Pons (tissue), 1 donor: ENCODE measurements around the gene CDC25B.
"Not testable (repeated sequence)": the region's sequence is repeated elsewhere in the genome, so short reads cannot be mapped to it uniquely, and the experiment has no call there.

Experiments used
- DNase-seq: peaks from one replicate; pipeline ENCODE4 v3.0.0-alpha.2; 2016; ENCODE audit warnings: low spot score

CDC25B gene

DNA sequence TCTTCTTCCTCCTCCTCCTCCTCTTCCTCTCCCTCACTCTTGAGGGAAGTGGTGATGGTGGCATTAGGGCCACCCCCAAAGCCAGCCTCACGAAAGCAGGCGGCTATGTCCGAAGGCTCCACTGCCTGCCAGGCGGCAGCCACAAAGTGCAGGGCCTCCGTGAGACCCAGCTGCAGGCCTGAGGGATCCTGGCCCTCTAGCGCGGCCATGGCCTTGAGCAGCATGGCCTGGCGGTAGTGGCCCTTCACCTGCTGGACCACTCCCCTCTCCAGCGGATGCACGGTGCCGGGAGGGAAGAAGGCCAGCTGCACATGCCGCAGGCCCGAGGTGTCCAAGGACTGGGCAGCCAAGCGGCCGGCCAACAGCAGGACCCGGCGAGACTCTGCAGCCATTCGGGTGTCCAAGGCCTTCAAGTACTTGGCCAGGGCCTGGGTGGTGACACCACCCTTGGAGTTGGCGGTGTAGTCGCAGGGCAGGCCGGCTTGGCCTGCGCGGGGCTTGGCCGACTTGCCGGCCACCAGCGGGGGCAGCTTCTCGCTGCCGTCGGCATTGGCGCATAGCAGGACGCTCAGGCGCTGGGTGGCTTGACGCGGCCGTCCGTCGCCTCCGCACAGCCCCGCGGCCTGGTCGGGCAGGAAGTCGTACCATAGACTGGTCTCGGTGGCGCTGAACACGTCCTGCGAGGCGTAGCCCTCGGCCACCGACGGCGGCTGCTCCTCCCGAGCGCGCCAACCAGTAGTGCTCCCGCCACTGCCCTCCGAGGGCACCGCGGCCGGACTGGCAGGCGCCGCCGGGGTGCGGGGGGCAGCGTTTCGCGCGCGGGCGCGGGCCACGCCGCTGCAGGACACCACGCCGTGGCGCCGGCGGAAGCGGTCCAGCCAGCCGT, 10.6 kb upstream of the CDC25B start:
- no peak for DNase-seq

DNA sequence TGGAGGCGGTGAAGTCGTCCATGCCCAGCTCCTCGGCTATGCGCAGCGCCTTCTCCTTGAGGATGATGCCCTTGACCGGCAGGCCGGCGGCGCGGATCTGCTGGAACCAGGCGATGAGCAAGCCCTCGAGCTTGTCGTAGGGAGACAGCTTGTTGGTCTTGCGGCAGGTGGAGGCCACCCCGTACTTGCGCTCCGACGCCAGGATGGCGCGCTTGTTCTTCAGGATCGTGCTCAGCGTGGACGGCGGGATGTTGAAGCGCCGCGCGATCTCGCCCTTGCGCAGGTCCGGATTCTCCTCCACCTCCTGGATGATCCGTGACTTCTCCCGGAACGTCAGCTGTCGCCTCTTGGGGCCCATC, 10.0 kb upstream of the CDC25B start:
- no peak for DNase-seq

DNA sequence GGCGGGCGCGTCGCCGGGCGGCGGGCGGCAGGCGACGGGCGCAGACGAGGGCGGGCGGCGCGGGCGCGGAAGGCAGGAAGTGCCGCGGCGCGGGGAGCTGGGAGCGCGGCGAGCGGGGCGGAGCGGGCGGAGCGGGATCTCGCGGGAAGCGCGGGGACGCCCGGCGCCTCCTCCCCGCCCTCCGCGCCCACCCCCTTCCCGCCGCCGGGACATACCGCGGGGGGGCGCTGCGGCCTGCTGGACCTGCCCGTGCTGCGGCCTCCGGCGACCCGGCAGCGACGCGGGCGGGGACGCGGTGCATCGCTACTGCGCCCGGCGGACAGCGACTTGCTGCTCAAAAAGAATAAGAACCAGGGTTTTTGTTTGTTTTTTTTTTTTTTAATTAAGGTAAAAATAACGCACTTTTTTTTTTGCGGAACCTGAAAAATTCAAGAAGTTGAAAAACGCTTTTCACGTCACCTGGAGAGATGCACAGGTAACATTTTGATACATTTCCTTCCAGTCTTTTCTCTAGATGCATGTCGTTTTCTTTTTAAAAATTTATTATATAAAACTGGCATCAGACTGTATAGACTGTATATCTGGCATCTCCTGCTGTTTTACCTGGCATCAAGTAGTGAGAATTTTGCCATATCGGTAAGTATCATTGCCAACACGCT, 9.3 kb upstream of the CDC25B start, which contains the start of gene CENPB:
CENPB (minus strand) TSS at position 76 of the 659 bp plus-strand sequence. CDS start 257 bp downstream, outside the sequence.
- DNase-seq, result peak; percentile 74

DNA sequence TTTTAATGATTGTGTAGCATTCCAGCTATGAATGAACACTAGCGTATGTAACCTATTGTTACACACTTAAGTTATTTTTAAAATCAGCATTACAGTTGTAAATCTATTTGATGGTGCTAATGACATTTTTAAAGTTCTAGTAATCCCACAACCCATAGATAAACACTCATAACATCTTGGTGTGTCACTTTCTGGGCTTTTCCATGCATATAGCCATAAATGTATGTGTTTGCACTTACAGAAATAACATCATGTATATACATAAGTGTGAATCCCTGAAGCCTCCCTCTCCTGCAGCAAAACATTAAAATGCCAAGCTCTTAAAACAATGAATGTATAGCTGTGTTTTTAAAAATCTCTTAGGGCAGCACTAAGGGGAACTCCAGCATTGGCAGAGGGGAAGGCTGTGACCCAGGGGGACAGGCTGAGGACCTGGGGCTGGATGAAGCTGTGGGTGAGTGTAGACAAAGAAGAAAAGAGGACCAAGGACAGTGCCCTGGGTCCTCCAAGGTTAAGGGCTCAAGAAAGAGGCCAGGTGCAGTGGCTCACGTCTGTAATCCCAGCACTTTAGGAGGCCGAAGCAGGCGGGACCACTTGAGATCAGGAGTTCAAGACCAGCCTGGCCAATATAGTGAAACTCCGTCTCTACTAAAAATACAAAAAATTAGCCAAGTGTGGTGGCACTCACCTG, 8.6 kb upstream of the CDC25B start:
- no peak for DNase-seq

DNA sequence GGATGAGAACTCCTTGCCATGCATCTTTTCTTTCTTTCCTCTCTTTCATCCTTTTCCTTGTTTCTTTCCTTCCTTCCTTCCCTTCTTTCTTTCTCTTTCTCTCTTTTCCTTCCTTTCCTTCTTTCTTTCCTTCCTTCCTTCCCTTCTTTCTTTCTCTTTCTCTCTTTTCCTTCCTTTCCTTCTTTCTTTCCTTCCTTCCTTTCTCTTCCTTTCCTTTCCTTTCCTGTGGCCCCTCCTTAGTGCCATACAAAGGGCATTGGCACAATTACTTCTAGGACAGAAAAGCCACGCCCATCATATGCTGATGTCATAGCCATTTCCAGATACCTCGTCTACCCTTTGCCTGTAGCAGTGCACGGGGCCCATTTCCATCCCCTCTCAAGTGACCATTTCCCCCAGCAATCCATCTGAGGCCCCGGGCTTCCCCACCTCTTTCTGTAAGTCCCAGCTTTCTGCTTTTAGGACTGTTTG, 7.4 kb upstream of the CDC25B start:
- no peak for DNase-seq

DNA sequence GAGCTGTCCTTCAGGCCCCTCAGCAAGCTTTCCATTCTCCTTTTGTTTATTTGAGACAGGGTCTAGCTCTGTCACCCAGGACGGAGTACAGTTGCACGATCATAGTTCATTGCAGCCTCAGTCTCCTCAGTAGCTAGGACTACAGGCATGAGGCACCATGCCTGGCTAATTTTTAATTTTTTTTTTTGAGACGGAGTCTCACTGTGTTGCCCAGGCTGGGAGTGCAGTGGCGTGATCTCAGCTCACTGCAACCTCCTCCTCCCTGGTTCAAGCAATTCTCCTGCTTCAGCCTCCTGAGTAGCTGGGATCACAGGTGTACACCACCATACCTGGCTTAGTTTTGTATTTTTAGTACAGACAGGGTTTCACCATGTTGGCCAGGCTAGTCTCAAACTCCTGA, 6.9 kb upstream of the CDC25B start:
- DNase-seq, result not testable (repeated sequence)

DNA sequence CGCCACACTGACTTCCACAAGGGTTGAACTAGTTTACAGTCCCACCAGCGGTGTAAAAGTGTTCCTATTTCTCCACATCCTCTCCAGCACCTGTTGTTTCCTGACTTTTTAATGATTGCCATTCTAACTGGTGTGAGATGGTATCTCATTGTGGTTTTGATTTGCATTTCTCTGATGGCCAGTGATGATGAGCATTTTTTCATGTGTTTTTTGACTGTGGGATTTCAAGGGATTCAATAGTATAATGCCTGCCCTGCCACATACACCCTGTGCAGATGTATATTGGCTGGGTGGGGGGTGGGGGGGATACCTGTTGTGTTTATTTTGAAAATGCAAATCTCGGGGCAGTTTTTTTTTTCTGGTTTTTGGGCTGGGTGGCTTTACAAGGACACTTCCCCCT, 1.9 kb upstream of the CDC25B start:
- DNase-seq, result not testable (repeated sequence)

DNA sequence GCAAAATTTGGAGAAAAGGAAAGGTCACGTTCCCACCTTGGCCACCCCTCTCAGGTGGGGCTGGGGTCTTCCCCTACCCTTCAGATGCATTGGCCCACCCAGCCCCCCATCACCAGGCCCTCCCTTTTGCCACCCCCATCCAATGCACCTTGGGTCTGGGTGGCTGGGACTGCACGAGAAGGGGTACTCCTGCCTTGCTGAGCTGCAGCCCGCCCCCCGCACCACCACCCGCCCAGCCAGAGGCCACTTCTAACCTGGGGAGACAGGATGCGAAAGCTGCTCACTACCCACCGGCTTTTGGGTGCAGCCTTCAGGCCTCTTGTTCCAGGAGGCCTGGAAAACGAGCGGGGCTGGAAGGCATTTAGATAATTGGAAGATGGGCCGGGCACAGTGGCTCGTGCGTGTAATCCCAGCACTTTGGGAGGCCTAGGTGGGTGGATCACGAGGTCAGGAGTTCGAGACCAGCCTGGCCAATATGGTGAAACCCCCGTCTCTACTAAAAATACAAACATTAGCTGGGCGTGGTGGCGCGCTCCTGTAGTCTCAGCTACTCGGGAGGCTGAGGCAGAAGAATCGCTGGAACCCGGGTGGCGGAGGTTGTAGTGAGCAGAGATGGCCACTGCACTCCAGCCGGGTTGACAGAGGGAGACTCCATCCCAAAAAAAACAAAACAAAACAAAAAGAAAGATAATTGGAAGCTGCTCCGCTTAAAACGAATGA, 1.2 kb upstream of the CDC25B start:
- DNase-seq, result no peak

DNA sequence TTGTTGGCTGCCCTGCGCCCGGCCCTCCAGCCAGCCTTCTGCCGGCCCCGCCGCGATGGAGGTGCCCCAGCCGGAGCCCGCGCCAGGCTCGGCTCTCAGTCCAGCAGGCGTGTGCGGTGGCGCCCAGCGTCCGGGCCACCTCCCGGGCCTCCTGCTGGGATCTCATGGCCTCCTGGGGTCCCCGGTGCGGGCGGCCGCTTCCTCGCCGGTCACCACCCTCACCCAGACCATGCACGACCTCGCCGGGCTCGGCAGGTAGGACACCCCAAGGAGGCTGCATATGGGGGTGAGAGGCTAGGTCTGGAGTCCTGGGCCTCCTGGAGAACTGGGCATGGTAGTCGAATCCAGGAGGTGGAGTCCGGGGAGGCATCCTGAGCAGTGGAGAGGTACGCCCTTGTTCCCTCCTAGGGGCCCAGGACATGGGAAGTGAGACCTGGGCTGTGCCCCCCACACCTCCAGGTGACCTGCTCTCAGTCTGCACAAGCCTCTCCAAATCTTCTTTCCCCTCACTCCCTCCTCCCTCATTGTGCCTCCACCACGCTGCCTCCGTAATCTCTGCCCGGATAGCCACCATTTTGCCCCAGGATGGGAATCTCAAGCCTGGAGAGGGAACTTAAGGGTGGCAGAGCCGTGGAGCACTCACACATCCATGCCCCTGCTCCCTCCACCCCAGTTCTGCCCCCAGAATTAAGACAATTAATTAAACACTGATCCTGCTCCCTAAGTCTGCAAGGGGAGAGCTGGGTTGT, 541 bp downstream of the CDC25B start:
- no peak for DNase-seq

DNA sequence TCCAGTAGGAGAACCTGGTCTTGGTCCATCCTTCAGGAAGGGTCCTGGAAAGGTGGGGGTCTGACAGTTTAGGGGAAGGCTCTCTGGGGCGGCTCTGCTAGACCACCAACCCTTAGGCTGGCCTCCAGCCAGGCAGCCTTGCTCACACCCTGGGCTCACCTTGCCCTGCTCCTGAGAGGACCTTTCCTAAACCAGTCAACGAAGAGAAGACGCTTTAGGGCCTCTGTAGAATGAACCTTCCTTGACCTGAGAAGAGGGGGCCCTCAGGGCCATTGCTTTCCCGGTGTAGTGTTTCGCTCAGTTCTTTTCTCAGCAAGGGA, 1.1 kb downstream of the CDC25B start:
- no peak for DNase-seq

DNA sequence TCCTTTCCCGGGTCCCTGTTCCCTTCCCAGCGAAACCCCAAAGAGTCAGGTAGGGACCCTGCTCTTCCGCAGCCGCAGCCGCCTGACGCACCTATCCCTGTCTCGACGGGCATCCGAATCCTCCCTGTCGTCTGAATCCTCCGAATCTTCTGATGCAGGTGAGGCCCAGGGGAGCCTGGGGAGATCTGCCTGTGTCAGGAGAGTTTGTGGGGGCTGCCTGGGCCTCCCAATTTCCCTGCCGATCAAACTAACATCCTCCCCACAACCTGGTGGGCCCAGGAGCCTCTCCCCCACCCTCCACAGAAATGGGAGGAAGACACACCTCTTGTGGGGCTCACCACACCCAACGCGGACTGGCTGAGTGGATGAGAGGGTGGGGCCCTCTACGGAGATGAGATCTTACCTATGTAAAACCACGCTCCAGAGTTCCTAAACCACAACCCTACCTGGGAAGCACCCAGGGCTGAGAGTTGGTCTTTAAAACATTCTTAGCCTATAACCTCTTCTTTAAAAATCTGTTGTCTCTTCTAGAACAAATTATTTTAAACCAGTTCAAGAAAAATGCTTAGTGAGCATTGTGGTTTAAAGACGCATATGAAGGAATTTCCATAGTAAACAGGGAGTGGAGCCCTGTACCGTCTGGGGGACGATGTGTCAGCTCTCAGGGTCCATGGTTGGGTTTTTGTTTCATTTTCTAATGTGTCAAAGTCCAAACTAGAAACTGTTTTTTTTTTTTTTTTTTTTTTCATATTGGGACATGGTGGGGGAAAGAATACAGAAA, 1.7 kb downstream of the CDC25B start:
- no peak for DNase-seq

DNA sequence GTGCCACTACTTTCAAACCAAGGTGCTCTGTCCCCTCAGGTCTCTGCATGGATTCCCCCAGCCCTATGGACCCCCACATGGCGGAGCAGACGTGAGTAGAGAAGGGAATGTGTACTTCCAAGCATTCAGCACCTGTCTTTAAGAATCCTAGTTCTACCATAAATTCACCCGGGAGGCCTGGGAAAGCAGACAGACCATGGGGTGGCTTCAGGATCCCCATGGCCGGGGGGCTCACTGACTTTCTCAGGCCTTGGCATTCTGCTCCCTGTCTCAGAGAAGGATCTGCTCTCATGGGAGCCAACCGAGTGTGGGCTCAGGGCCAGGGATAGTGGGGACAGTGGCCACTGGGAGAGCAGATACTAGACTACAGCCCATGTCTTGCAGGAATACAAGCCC, 2.3 kb downstream of the CDC25B start:
- DNase-seq, result no peak

DNA sequence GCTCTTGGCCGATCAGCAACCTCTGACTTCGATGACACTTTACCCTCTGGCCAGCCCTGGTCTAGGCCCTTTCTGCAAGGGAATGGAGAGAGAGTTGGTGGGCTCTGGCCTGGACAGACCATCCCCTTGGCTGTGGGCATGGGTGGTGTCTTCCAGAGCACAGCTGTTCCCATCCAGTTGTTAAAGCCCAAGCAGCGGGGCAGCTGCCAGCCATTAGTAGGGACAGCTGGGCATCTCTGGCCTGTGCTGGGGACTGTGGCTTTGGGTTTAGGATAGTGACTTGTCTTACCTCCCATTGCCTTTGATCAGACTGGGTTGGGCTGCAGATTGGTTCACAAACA, 2.8 kb downstream of the CDC25B start:
- DNase-seq, result no peak

DNA sequence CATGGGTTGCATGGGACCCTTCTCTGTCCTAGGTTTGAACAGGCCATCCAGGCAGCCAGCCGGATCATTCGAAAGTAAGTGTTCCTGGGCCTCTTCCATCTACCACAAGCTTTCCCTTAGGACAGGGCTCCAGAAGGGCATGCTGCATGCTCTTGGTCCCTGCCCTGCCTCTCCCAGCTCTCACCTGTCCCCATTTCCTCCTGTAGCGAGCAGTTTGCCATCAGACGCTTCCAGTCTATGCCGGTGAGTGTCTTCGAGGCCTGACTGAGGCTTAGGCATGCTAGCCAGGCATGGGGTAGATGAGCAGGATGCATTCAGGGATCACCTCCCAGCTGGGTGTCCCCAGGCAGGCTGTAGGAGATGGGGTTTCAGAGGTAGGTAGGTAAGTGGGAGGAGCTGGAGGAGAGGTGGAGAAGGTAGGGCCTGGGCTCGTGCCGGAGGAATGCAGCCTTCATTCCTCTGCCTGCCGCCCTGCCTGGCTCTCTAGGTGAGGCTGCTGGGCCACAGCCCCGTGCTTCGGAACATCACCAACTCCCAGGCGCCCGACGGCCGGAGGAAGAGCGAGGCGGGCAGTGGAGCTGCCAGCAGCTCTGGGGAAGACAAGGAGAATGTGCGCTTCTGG, 4.3 kb downstream of the CDC25B start:
- DNase-seq, result no peak

DNA sequence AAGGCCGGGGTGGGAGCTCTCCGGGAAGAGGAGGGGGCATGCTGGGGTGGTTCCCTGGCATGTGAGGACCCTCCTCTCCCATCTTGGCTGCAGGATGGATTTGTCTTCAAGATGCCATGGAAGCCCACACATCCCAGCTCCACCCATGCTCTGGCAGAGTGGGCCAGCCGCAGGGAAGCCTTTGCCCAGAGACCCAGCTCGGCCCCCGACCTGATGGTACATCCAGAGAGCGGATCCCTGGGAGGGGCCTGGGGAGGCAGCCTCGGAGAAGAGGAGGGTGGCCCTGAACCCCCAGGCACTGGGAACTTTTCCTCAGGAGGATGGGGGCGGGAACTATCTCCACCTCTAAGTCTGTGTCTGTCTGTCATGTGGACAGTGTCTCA, 4.8 kb downstream of the CDC25B start:
- no peak for DNase-seq

DNA sequence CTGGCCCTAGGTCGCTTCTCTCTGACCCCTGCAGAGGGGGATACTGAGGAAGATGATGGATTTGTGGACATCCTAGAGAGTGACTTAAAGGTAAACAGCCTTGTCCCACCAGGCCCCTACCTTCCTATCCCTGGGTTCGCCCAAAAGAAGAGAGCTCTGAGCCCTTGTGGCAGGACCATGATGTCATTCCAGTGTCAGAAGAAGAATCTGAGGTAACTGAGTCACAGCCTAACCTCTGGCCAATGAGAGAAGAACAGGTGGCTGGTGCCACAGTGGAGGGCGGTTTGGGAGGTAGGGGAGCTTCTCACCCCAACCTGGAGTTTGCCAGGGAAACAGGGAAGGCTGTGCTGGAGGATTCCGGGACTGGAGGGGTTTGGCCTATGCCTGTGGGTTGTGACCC, 5.2 kb downstream of the CDC25B start:
- no peak for DNase-seq

DNA sequence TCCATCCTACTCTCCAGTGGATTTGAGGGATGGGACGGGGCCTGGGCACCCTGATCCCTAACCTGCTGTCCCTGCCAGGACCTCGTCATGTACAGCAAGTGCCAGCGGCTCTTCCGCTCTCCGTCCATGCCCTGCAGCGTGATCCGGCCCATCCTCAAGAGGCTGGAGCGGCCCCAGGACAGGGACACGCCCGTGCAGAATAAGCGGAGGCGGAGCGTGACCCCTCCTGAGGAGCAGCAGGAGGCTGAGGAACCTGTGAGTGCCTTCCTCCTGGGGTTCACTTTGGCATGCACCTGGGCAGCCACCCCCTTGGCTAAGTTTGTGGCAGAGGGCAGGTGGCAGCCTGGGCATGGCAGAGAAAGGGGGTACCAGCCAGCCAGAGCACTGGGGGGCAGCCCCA, 5.7 kb downstream of the CDC25B start:
- no peak for DNase-seq

DNA sequence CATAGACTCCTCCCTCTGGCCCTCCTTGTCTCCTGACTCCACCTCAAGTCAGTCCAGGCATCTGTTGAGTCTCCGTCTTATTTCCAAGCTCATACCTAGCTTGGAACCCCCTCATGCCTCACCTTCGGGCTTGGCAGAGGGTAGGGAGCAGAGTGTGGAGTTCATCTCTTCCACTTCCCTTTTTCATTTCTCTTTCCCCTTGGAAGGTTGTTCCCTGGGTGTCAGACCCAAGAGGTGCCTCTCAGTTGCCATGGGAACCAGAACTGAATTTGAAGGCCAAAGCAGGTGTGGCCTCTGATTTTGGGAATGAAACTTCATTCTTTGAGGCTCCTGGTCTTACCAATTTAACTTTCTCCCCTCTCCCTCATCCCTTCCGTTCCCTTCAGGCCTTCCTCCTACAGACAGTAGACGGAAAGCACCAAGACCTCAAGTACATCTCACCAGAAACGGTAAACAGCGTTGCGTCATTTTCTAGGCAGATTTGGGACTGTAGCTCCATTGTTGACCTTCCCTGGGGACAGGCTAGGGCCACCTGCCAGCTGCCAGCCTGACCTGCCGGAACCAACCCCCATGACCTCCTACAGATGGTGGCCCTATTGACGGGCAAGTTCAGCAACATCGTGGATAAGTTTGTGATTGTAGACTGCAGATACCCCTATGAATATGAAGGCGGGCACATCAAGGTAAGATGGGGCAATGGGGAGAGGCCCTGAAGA, 6.6 kb downstream of the CDC25B start:
- DNase-seq, result no peak

DNA sequence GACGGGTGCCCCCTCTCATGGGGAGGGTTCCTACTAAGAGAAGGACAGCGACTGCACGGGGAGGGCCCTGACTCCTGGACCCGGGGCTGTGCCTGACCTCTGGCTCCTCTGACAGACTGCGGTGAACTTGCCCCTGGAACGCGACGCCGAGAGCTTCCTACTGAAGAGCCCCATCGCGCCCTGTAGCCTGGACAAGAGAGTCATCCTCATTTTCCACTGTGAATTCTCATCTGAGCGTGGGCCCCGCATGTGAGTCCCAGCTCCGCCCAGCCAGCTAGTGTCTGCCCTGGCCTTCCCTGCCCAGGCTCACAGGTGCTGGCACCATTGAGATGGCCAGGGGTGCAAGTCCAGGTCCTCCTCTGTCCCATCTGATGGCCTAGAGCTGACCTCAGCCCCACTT, 7.2 kb downstream of the CDC25B start:
- DNase-seq, result no peak

DNA sequence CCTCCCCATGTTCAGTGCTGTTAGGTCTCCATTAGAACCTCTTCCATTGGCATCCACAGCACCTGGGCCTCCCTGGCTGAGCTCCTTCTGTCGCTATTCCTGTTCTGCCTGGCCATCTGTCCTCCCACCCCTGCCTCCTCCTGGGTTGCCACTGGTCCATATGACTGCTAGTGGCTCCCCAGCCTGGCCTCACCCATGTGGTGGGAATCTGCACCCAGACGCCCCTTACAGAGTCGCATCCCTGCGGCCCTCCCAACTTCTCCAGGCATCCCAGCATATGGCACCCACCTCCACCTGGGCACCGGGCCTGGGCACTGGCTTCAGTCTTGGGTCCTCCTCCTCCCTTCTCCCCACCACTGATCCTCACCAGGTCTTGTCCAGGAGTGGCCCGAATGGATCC, 7.7 kb downstream of the CDC25B start:
- DNase-seq, result no peak
